PFSK-1 (cell line): ENCODE results near the gene ERI3.

ENCODE experiments used
- FOXP2 ChIP-seq: optimal IDR thresholded peaks from 2 replicates; pipeline ENCODE3; 2011; ENCODE audit warnings: borderline replicate concordance, control low read depth, inconsistent platforms; ENCODE audit not compliant: insufficient read depth; ENCODE audit errors: extremely low read length, extremely low read depth
- POLR2AphosphoS5 ChIP-seq: IDR thresholded peaks from 2 replicates; pipeline ENCODE4 v1.6.1; 2012; ENCODE audit warnings: low read depth, mild to moderate bottlenecking, control low read depth, low read length, moderate library complexity
- SIN3A ChIP-seq: IDR thresholded peaks from 2 replicates; pipeline ENCODE4 v1.6.1; 2012; ENCODE audit warnings: mild to moderate bottlenecking, low read length, moderate library complexity, borderline replicate concordance; ENCODE audit not compliant: insufficient read depth
- TAF1 ChIP-seq: IDR thresholded peaks from 2 replicates; pipeline ENCODE4 v1.6.1; 2012; ENCODE audit warnings: low read length, control low read depth, borderline replicate concordance; ENCODE audit not compliant: insufficient read depth
- TF ChIP-seq, protein P1 (sequence below), 2 experiments: IDR thresholded peaks; 2 replicates each; pipeline versions ENCODE4 v1.6.1 to v1.8.0; 2011 to 2012; ENCODE audit warnings: low read depth in 2 of 2, low read length in 2 of 2, control low read depth in 1 of 2, inconsistent platforms in 1 of 2, mild to moderate bottlenecking in 1 of 2, moderate library complexity in 1 of 2; ENCODE audit not compliant: insufficient read depth in 1 of 2

Gene ERI3

DNA sequence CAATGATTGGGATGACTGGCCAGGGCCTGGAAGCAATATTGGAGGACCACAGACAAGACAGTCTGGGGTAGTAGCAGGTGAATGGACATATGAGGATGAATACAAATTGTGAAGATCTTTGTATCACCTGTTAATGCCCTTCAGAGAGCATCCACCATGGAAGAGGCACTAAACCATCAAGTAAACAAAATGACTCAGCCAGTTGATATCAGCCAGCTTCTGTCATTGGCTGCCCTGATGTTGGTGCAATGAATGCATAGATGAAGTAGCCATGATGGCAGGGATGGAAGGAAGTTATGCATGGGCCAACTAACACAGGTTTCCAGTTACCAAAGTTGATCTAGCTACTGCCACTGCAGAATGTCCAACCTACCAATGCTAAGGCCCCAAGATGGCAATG lies 16.1 kb upstream of the ERI3 start:
- TF ChIP-seq POLR2AphosphoS5 = no peak

DNA sequence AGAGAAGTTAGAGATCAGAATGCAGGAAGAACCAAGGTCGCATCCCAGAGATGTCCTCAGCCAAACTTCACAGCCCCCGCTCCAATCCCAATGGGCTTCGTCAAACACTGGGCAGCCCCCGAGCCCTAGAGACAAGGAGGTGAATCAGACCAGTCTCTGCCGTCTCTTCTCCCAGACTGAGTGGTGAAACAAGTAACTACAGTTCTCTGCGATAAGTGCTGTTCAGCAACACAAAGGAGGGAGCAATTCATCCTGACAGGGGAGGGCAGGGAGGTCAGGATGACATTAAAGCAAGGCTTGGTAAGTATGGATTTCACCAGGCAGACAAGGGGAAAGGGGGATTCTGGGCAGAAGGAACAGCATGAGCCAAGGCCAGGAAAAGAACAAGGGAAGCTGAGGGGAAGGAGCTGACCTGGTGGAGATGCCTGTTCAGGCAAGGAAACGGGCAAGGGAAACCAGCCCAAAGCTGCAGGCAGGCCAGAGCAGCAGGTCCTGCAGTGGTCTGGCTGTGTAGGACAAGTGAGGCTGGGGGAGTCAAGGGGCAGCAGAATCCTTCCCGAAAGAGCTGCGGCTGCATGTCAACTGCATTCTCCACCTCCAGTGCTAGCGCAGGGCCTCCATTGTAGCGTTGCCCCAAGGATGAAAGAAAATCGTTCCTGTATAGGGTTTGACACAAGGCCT lies 13.6 kb upstream of the ERI3 start:
- no peak for TF ChIP-seq TAF1

DNA sequence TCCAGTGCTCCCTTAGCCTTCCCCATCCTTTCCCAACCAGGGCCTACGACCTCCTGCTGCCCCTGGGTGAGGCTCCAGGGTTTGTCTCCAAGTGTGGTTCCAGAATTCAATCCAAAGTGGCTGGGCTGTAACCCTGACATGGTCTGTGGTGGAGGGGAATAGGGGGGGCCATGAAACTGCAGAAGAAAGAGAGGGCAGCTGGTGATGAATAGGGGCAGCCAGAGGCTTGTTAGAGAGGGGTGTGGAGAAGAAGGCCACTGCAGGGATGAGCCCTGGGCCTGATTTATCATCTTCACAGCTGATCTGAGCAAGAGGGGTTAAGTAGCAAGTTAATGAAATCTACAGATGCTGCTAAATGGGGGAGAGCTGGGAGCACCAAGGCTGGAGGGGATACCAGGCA lies 12.9 kb upstream of the ERI3 start:
- TF ChIP-seq FOXP2 = no peak
- TF ChIP-seq TAF1 = no peak
- TF ChIP-seq POLR2AphosphoS5 = no peak
- TF ChIP-seq, protein P1, sequence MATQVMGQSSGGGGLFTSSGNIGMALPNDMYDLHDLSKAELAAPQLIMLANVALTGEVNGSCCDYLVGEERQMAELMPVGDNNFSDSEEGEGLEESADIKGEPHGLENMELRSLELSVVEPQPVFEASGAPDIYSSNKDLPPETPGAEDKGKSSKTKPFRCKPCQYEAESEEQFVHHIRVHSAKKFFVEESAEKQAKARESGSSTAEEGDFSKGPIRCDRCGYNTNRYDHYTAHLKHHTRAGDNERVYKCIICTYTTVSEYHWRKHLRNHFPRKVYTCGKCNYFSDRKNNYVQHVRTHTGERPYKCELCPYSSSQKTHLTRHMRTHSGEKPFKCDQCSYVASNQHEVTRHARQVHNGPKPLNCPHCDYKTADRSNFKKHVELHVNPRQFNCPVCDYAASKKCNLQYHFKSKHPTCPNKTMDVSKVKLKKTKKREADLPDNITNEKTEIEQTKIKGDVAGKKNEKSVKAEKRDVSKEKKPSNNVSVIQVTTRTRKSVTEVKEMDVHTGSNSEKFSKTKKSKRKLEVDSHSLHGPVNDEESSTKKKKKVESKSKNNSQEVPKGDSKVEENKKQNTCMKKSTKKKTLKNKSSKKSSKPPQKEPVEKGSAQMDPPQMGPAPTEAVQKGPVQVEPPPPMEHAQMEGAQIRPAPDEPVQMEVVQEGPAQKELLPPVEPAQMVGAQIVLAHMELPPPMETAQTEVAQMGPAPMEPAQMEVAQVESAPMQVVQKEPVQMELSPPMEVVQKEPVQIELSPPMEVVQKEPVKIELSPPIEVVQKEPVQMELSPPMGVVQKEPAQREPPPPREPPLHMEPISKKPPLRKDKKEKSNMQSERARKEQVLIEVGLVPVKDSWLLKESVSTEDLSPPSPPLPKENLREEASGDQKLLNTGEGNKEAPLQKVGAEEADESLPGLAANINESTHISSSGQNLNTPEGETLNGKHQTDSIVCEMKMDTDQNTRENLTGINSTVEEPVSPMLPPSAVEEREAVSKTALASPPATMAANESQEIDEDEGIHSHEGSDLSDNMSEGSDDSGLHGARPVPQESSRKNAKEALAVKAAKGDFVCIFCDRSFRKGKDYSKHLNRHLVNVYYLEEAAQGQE (IDR thresholded peaks at IDR 0.05; ENCODE audit: insufficient read depth in 1 of 2, low read depth in 2 of 2, low read length in 2 of 2) = no peak
- no peak for TF ChIP-seq SIN3A

DNA sequence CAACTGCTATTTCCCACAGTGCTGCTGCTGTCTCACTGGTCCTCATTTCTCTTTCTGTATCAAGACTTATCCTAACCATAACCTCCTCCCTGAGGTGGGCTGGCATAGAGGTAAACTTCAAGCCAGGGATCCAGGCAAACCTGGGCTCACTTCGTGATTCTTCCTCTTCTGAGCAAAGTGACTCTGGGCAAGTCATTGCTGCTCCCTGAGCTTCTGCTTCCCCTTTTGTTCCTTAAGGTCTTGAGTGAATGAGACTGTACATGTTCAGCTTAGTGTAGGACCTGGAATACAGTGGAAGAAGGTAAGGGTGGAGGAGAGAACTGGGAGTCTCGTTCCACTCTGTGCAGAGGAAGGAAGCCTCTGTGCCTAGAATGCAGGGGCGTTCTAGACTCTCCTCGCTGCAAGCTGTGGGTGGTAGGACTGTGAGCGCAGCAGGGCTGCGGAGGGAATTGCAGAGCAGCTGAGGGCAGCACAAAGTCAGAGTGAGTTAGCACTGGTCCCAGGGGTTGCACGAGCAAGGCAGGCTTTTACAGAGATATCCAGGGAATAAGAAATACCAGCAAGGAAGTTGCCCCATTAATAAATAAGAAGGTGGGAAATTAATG lies 11.4 kb upstream of the ERI3 start:
- TF ChIP-seq TAF1 = no peak
- TF ChIP-seq POLR2AphosphoS5 = no peak

DNA sequence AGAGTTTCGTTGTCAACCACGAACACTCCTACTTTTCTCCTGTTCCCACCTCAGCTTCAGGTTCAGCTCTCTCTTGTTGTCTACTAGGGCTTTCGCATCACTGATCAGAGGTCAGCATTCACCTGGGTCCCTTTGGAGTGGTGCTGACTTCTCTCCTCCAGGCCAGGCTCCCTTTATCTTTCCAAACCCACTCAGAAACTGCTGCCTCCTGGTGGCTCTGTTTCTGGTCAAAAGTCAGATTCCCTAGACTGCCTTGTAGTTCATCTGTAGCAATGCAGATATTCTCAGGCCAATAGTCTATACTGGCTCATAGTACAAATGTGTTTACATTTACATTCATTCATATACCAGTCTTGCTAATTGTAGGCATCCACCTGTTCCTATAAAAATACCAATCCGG lies 6.4 kb upstream of the ERI3 start:
- no peak for TF ChIP-seq FOXP2
- no peak for TF ChIP-seq POLR2AphosphoS5
- no peak for TF ChIP-seq TAF1
- no peak for TF ChIP-seq SIN3A
- TF ChIP-seq, protein P1 (IDR thresholded peaks at IDR 0.05; ENCODE audit: insufficient read depth in 1 of 2, low read depth in 2 of 2, low read length in 2 of 2) = no peak

DNA sequence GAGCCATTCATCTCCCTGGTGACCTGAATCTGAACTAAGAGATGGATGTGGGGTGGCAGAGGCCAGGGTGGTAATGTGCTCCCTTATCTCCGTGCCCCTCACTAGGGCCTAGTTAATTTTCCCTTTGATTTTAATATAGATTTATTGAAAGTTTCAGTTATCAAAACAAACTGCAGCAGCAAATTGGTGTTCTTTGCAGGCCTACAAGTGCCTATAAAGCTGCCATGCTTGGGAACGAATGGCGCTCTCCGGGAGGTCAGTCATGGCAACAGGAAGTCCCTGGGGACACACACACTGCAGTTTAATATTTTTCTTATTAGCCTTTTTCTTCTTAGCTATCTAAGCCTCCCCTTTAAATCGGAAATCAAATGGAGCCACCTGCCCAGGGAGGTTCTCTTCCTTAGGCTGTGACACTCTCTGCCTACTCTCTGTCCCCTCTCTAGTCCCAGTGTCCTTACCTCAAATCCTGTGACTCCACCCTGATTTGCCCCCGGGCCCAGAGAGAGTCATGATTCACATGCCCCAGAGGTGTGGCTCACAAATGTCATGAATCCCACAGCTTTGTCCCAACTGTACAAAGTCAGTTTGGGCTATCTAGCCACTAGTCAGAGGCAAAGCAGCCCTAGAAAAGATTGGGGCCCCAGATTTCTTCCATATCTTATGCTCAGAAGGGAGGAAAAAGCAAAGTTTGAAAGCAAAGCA lies 4.3 kb upstream of the ERI3 start:
- no peak for TF ChIP-seq TAF1
- no peak for TF ChIP-seq SIN3A

DNA sequence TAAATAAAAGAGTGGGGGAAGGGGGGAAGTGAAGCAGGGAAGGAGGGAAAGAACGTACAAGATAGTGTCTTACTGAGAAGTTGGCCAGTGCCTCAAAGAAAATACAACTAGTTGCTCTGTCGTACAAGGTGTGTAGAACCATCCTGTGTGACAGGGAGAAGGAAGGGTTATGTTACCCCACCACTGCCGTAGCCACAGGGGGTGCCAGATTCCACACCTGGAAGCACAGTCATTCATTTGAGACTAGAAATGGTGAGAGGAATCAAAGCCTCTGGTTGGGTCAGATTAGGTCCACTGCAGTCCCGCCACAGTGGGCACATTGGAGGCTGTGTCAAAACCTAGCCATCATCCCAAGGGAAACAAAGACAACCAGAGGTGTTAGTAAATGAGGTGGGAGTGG lies 2.7 kb upstream of the ERI3 start:
- TF ChIP-seq FOXP2 (no peak), TAF1 (no peak), SIN3A (no peak)
- TF ChIP-seq, protein P1 (IDR thresholded peaks at IDR 0.05; ENCODE audit: insufficient read depth in 1 of 2, low read depth in 2 of 2, low read length in 2 of 2) = no peak
